ENCODE measurements around the gene LDB3. TPM values are rescaled to one million over a fixed set of nuclear protein-coding genes. Genes with fewer than 3 reads are reported as not detected.

LDB3 gene
- total RNA-seq, 1 donor from 2014 or later = 1.3 TPM

GRCh38 chr10:86703176-86703575 lies 34.9 kb downstream of the LDB3 start:
- DNase-seq (ENCODE audit: low spot score) = no peak

GRCh38 chr10:86705139-86705538 lies 36.8 kb downstream of the LDB3 start:
- DNase-seq (ENCODE audit: low spot score) = no peak

GRCh38 chr10:86705905-86706304 lies 37.6 kb downstream of the LDB3 start:
- DNase-seq (ENCODE audit: low spot score) = no peak

GRCh38 chr10:86706401-86706841 lies 38.1 kb downstream of the LDB3 start:
- DNase-seq (ENCODE audit: low spot score) = no peak

- no peak for DNase-seq (ENCODE audit: low spot score)
Measured at GRCh38 chr10:86706977-86707376, 38.7 kb downstream of the LDB3 start.

GRCh38 chr10:86707505-86707904 lies 39.2 kb downstream of the LDB3 start:
- DNase-seq (ENCODE audit: low spot score) = no peak

GRCh38 chr10:86708068-86708782 lies 39.9 kb downstream of the LDB3 start:
- no peak for DNase-seq (ENCODE audit: low spot score)

GRCh38 chr10:86708783-86709380 lies 40.6 kb downstream of the LDB3 start:
- no peak for DNase-seq (ENCODE audit: low spot score)

GRCh38 chr10:86709396-86710185 lies 41.3 kb downstream of the LDB3 start:
- DNase-seq (ENCODE audit: low spot score) = no peak

GRCh38 chr10:86710987-86711512 lies 42.7 kb downstream of the LDB3 start:
- peak; percentile 95 for DNase-seq (ENCODE audit: low spot score)

- peak; percentile 89 for DNase-seq (ENCODE audit: low spot score)
Measured at GRCh38 chr10:86711513-86712316, 43.4 kb downstream of the LDB3 start.

- no peak for DNase-seq (ENCODE audit: low spot score)
Measured at GRCh38 chr10:86712317-86712707, 44.0 kb downstream of the LDB3 start.

- peak; percentile 60 for DNase-seq (ENCODE audit: low spot score)
Measured at GRCh38 chr10:86715156-86715795, 47.0 kb downstream of the LDB3 start.

GRCh38 chr10:86715836-86716235 lies 47.5 kb downstream of the LDB3 start:
- peak; percentile 57 for DNase-seq (ENCODE audit: low spot score)

- peak; percentile 64 for DNase-seq (ENCODE audit: low spot score)
Measured at GRCh38 chr10:86716466-86716865, 48.2 kb downstream of the LDB3 start.

- peak; percentile 62 for DNase-seq (ENCODE audit: low spot score)
Measured at GRCh38 chr10:86718556-86718955, 50.2 kb downstream of the LDB3 start.

- peak; percentile 4 for DNase-seq (ENCODE audit: low spot score)
Measured at GRCh38 chr10:86721232-86721631, 52.9 kb downstream of the LDB3 start.

GRCh38 chr10:86723009-86723408 lies 54.7 kb downstream of the LDB3 start:
- peak; percentile 18 for DNase-seq (ENCODE audit: low spot score)

GRCh38 chr10:86724445-86724844 lies 56.1 kb downstream of the LDB3 start:
- no peak for DNase-seq (ENCODE audit: low spot score)

GRCh38 chr10:86725980-86726676 lies 57.8 kb downstream of the LDB3 start:
- peak; percentile 69 for DNase-seq (ENCODE audit: low spot score)
